Astrocyte (in vitro differentiated cells and primary cell): ENCODE results near the gene CCDC78. TPM values are rescaled to one million over a fixed set of nuclear protein-coding genes. Genes with fewer than 3 reads are reported as not detected.

Experiments
- DNase-seq: peaks from one replicate; pipeline ENCODE4 v3.0.0-alpha.2; 2010; ENCODE audit warnings: low read depth
- FAIRE-seq: peaks from 2 replicates; lab custom pipeline; 2011; peaks lifted over from hg19 to GRCh38; lab: Jason Lieb, UNC
- H2AFZ ChIP-seq: 2 replicates; pipeline ENCODE4 v1.6.0; 2012; ENCODE audit warnings: low read depth, low read length, inconsistent platforms
- H3K27ac ChIP-seq: 2 replicates; pipeline ENCODE4 v1.5.1; 2011; ENCODE audit warnings: low read depth, low read length, inconsistent platforms
- H3K27me3 ChIP-seq: 2 replicates; pipeline ENCODE4 v1.6.0; 2011; ENCODE audit warnings: low read length, inconsistent platforms; ENCODE audit not compliant: insufficient read depth
- H3K36me3 ChIP-seq: 2 replicates; pipeline ENCODE4 v1.5.1; 2011; ENCODE audit warnings: low read length, inconsistent platforms; ENCODE audit not compliant: insufficient read depth
- H3K4me1 ChIP-seq: 2 replicates; pipeline ENCODE4 v1.5.1; 2011; ENCODE audit warnings: low read length, inconsistent platforms; ENCODE audit not compliant: insufficient read depth
- H3K4me2 ChIP-seq: 2 replicates; pipeline ENCODE4 v1.6.0; 2012; ENCODE audit warnings: low read length, inconsistent platforms
- H3K4me3 ChIP-seq: 2 replicates; pipeline ENCODE4 v1.5.1; 2011; ENCODE audit warnings: low read depth, mild to moderate bottlenecking, low read length, inconsistent platforms; ENCODE audit not compliant: insufficient read depth
- H3K79me2 ChIP-seq: 2 replicates; pipeline ENCODE4 v1.6.0; 2012; ENCODE audit warnings: mild to moderate bottlenecking, low read length, inconsistent platforms; ENCODE audit not compliant: insufficient read depth
- H3K9ac ChIP-seq: 2 replicates; pipeline ENCODE4 v1.6.0; 2012; ENCODE audit warnings: mild to moderate bottlenecking, low read length, inconsistent platforms
- H3K9me3 ChIP-seq: 2 replicates; pipeline ENCODE4 v1.5.1; 2012; ENCODE audit warnings: low read depth, mild to moderate bottlenecking, low read length, inconsistent platforms; ENCODE audit not compliant: insufficient read depth
- H4K20me1 ChIP-seq: 2 replicates; pipeline ENCODE4 v1.6.0; 2012; ENCODE audit warnings: low read length, inconsistent platforms; ENCODE audit not compliant: insufficient read depth
- H3K27ac Mint-ChIP-seq: one replicate; pipeline ENCODE4 v1.8.0; 2021; ENCODE audit warnings: mild to moderate bottlenecking, mixed read lengths; ENCODE audit not compliant: unreplicated experiment
- H3K27me3 Mint-ChIP-seq: one replicate; pipeline ENCODE4 v1.8.0; 2021; ENCODE audit warnings: low read depth, mixed read lengths; ENCODE audit not compliant: unreplicated experiment
- H3K36me3 Mint-ChIP-seq: one replicate; pipeline ENCODE4 v1.8.0; 2021; ENCODE audit warnings: low read depth, mixed read lengths; ENCODE audit not compliant: unreplicated experiment
- H3K4me1 Mint-ChIP-seq: one replicate; pipeline ENCODE4 v1.8.0; 2021; ENCODE audit warnings: low read depth, mixed read lengths; ENCODE audit not compliant: unreplicated experiment
- H3K4me3 Mint-ChIP-seq: one replicate; pipeline ENCODE4 v1.8.0; 2021; ENCODE audit warnings: mild to moderate bottlenecking, moderate library complexity, mixed read lengths; ENCODE audit not compliant: unreplicated experiment
- H3K9me3 Mint-ChIP-seq: one replicate; pipeline ENCODE4 v1.8.0; 2021; ENCODE audit warnings: mild to moderate bottlenecking, mixed read lengths; ENCODE audit not compliant: unreplicated experiment
- CTCF ChIP-seq: IDR thresholded peaks from 2 replicates; pipeline ENCODE4 v1.5.1; 2011; ENCODE audit warnings: low read depth, mild to moderate bottlenecking, inconsistent platforms, low read length, moderate library complexity; ENCODE audit not compliant: insufficient read depth
- EZH2 ChIP-seq: IDR thresholded peaks from 2 replicates; pipeline ENCODE4 v1.6.1; 2012; ENCODE audit warnings: mild to moderate bottlenecking, low read length, inconsistent platforms; ENCODE audit not compliant: insufficient read depth
- total RNA-seq: library from RNA; stranded (reverse); gene quantifications from 2 replicates; pipeline ENCODE4 v1.2.1, GENCODE V29; 2021

Gene CCDC78
- total RNA-seq, 1 donor from 2014 or later, result 4.7 TPM

- peaks cover 7% of the 10 kb centered on the region for H3K4me1 ChIP-seq
These were observed 51.9 kb downstream of the CCDC78 start for GRCh38 chr16:674214-674881.

GRCh38 chr16:673399-673991, 52.7 kb downstream of the CCDC78 start:
- no peak for DNase-seq
- peaks cover 29% of the 10 kb centered on the region for H3K79me2 ChIP-seq
- peaks cover 2% of the 10 kb centered on the region for H3K36me3 Mint-ChIP-seq

More at GRCh38 chr16:674214-674881, 51.9 kb downstream of the CCDC78 start:
- H3K79me2 ChIP-seq, result peaks cover 20% of the 10 kb centered on the region
- H3K9me3 ChIP-seq, result no peaks in the 10 kb centered on the region
- H3K4me1 Mint-ChIP-seq, result peaks cover 2% of the 10 kb centered on the region
- no peak overlapping the region for H3K4me3 Mint-ChIP-seq
- no peak overlapping the region for H3K4me3 ChIP-seq
- no peaks in the 10 kb centered on the region for H3K9me3 Mint-ChIP-seq
- no peak overlapping the region for H3K27ac ChIP-seq
- no peak overlapping the region for H3K9ac ChIP-seq
- FAIRE-seq (no peak), DNase-seq (no peak)
- H3K36me3 Mint-ChIP-seq, result peaks cover 2% of the 10 kb centered on the region
- H3K27me3 Mint-ChIP-seq, result no peaks in the 10 kb centered on the region
- H2AFZ ChIP-seq, result no peak overlapping the region
- no peaks in the 10 kb centered on the region for H3K27me3 ChIP-seq
- TF ChIP-seq CTCF (no peak), EZH2 (no peak)
- H3K36me3 ChIP-seq, result no peaks in the 10 kb centered on the region
- no peak overlapping the region for H3K27ac Mint-ChIP-seq
- peaks cover 53% of the 10 kb centered on the region for H4K20me1 ChIP-seq
- H3K4me2 ChIP-seq, result no peak overlapping the region

More at GRCh38 chr16:673399-673991, 52.7 kb downstream of the CCDC78 start:
- H3K27ac Mint-ChIP-seq, result no peak overlapping the region
- H3K4me3 ChIP-seq, result no peak overlapping the region
- H2AFZ ChIP-seq, result no peak overlapping the region
- no peak overlapping the region for H3K27ac ChIP-seq
- peaks cover 59% of the 10 kb centered on the region for H4K20me1 ChIP-seq
- peaks cover 11% of the 10 kb centered on the region for H3K4me1 ChIP-seq
- H3K4me2 ChIP-seq, result no peak overlapping the region
- H3K36me3 ChIP-seq, result no peaks in the 10 kb centered on the region
- no peak overlapping the region for H3K4me3 Mint-ChIP-seq
- H3K27me3 Mint-ChIP-seq, result no peaks in the 10 kb centered on the region
- no peak for FAIRE-seq
- no peak for TF ChIP-seq EZH2
- no peak for TF ChIP-seq CTCF
- peaks cover 2% of the 10 kb centered on the region for H3K4me1 Mint-ChIP-seq
- no peaks in the 10 kb centered on the region for H3K27me3 ChIP-seq
- H3K9me3 Mint-ChIP-seq, result no peaks in the 10 kb centered on the region
- H3K9me3 ChIP-seq, result no peaks in the 10 kb centered on the region
- no peak overlapping the region for H3K9ac ChIP-seq
